HCT116 (cell line): ENCODE data around the gene CCDC197. TPM values are rescaled to one million over a fixed set of nuclear protein-coding genes. Genes with fewer than 3 reads are reported as not detected.

Source experiments
- ATAC-seq: fragments of 200-7000 bp; cut with Tn5 transposase; 2 replicates; pipeline ENCODE4 v1.9.1; 2020; ENCODE audit warnings: mild to moderate bottlenecking, moderate library complexity
- BruUV-seq: library from RNA; stranded (reverse); fragments of 400-500 nt; replicated peaks from 2 replicates; lab custom pipeline; 2021; lab: Mats Ljungman, UMichigan
- CTCF ChIA-PET: fragments of 300-600 bp; sonication (Branson Sonifier 250); formaldehyde crosslinking; loops from one replicate; lab custom pipeline; 2021; ENCODE audit warnings: antibody characterized with exemption; lab: Charles Lee
- POLR2A ChIA-PET: fragments of 300-600, 350-600 bp; sonication (Branson Sonifier 250); formaldehyde crosslinking; loops from one replicate; lab custom pipeline; 2021; ENCODE audit warnings: antibody characterized with exemption; lab: Charles Lee
- RAD21 ChIA-PET, 2 experiments: fragments of 300-600 bp; sonication (Branson Sonifier 250); formaldehyde crosslinking; loops; one replicate each; lab custom pipeline; 2023; ENCODE audit warnings: low total read pairs in 2 of 2; ENCODE audit not compliant: uncharacterized antibody in 2 of 2, unreplicated experiment in 2 of 2, low non-redundant PET in 1 of 2; lab: Charles Lee
- DNase-seq: peaks from one replicate; pipeline ENCODE4 v3.0.0-alpha.2; 2010; ENCODE audit warnings: low read depth, low spot score
- H2AFZ ChIP-seq: fragments of 200-600 bp; shearing (Covaris generic), sonication (generic); 2 replicates; pipeline ENCODE4 v1.6.1; 2017; ENCODE audit warnings: low read depth, mixed run types, mixed read lengths, antibody characterized with exemption, low read length; ENCODE audit not compliant: poor library complexity, severe bottlenecking
- H3K27ac ChIP-seq: 2 replicates; pipeline ENCODE4 v1.5.1; 2012; ENCODE audit warnings: low read depth, low read length
- H3K27me3 ChIP-seq: fragments of 200-600 bp; sonication (generic); 2 replicates; pipeline ENCODE4 v1.6.1; 2016; ENCODE audit warnings: mixed run types, low read length, mixed read lengths; ENCODE audit not compliant: insufficient read depth
- H3K36me3 ChIP-seq, 2 experiments: fragments of 200-500 bp in 1 of 2; fragments of 200-600 bp in 1 of 2; sonication (Bioruptor generic) in 1 of 2; sonication (generic) in 1 of 2; 2 replicates each; pipeline versions ENCODE4 v1.5.1 to v1.6.1; 2014 to 2016; ENCODE audit warnings: low read length in 2 of 2, inconsistent platforms in 1 of 2, mixed read lengths in 1 of 2, mixed run types in 1 of 2; ENCODE audit not compliant: insufficient read depth in 2 of 2, control insufficient read depth in 1 of 2
- H3K4me1 ChIP-seq, 2 experiments: fragments of 200-600 bp in 1 of 2; sonication (generic) in 1 of 2; 2 replicates each; pipeline versions ENCODE4 v1.5.1 to v1.6.1; 2012 to 2017; ENCODE audit warnings: low read length in 2 of 2, inconsistent platforms in 1 of 2, mild to moderate bottlenecking in 1 of 2, mixed read lengths in 1 of 2, mixed run types in 1 of 2, moderate library complexity in 1 of 2; ENCODE audit not compliant: insufficient read depth in 2 of 2, control insufficient read depth in 1 of 2
- H3K4me2 ChIP-seq: fragments of 200-600 bp; sonication (generic); 2 replicates; pipeline ENCODE4 v1.6.1; 2017; ENCODE audit warnings: mixed run types, low read length, mixed read lengths
- H3K4me3 ChIP-seq, 2 experiments: fragments of 200-600 bp in 1 of 2; sonication (generic) in 1 of 2; replicated peaks in 1 of 2; 2 replicates each; pipeline ENCODE4 v1.5.1; 2011 to 2016; ENCODE audit warnings: low read length in 2 of 2, control low read depth in 1 of 2, low read depth in 1 of 2, mild to moderate bottlenecking in 1 of 2, mixed read lengths in 1 of 2, mixed run types in 1 of 2
- H3K79me2 ChIP-seq: fragments of 200-600 bp; sonication (generic); 2 replicates; pipeline ENCODE4 v1.6.1; 2017; ENCODE audit warnings: mild to moderate bottlenecking, mixed run types, low read length, moderate library complexity, mixed read lengths; ENCODE audit not compliant: insufficient read depth
- H3K9ac ChIP-seq: fragments of 200-600 bp; sonication (generic); 2 replicates; pipeline ENCODE4 v1.6.1; 2016; ENCODE audit warnings: low read length, mixed read lengths
- H3K9me2 ChIP-seq: fragments of 200-600 bp; sonication (generic), shearing (Covaris generic); 2 replicates; pipeline ENCODE4 v1.6.1; 2017; ENCODE audit warnings: mixed run types, mild to moderate bottlenecking, moderate library complexity; ENCODE audit not compliant: insufficient read depth
- H3K9me3 ChIP-seq, 2 experiments: fragments of 200-500 bp in 1 of 2; fragments of 200-600 bp in 1 of 2; sonication (Bioruptor generic) in 1 of 2; sonication (generic) in 1 of 2; 2 replicates each; pipeline ENCODE4 v1.6.1; 2014 to 2017; ENCODE audit warnings: low read length in 2 of 2, mixed read lengths in 2 of 2, inconsistent platforms in 1 of 2, low read depth in 1 of 2, mild to moderate bottlenecking in 1 of 2, mixed run types in 1 of 2, moderate library complexity in 1 of 2; ENCODE audit not compliant: control insufficient read depth in 1 of 2, insufficient read depth in 1 of 2
- H4K20me1 ChIP-seq: fragments of 200-600 bp; sonication (generic), shearing (Covaris generic); 2 replicates; pipeline ENCODE4 v1.6.1; 2017; ENCODE audit warnings: mixed run types, mild to moderate bottlenecking, moderate library complexity; ENCODE audit not compliant: insufficient read depth
- ATF3 ChIP-seq: IDR thresholded peaks from 2 replicates; pipeline ENCODE4 v1.6.1; 2012
- CBX3 ChIP-seq: IDR thresholded peaks from 2 replicates; pipeline ENCODE4 v1.6.1; 2012; ENCODE audit warnings: low read depth
- CEBPB ChIP-seq: IDR thresholded peaks from 2 replicates; pipeline ENCODE4 v1.6.1; 2012; ENCODE audit warnings: low read depth
- EGR1 ChIP-seq: IDR thresholded peaks from 2 replicates; pipeline ENCODE4 v1.6.1; 2012; ENCODE audit warnings: low read depth
- ELF1 ChIP-seq: IDR thresholded peaks from 2 replicates; pipeline ENCODE4 v1.6.1; 2012; ENCODE audit warnings: low read depth, borderline replicate concordance
- EZH2phosphoT487 ChIP-seq: fragments of 200-600 bp; IDR thresholded peaks from 2 replicates; pipeline ENCODE4 v1.6.1; 2018; ENCODE audit warnings: antibody characterized with exemption, borderline replicate concordance
- FOSL1 ChIP-seq: IDR thresholded peaks from 2 replicates; pipeline ENCODE4 v1.6.1; 2012; ENCODE audit warnings: low read depth
- SIN3A ChIP-seq: IDR thresholded peaks from 2 replicates; pipeline ENCODE4 v1.6.1; 2012; ENCODE audit warnings: low read depth
- TCF7L2 ChIP-seq: IDR thresholded peaks from 2 replicates; pipeline ENCODE4 v1.7.0; 2011; ENCODE audit warnings: borderline replicate concordance, inconsistent platforms; ENCODE audit not compliant: insufficient read depth, insufficient read length; ENCODE audit errors: extremely low read depth
- YY1 ChIP-seq: IDR thresholded peaks from 2 replicates; pipeline ENCODE4 v1.6.1; 2011; ENCODE audit warnings: low read length, low read depth, moderate library complexity, mild to moderate bottlenecking; ENCODE audit not compliant: insufficient replicate concordance; ENCODE audit errors: extremely low read depth
- ZBTB33 ChIP-seq: IDR thresholded peaks from 2 replicates; pipeline ENCODE4 v1.6.1; 2011; ENCODE audit warnings: mild to moderate bottlenecking, low read length, moderate library complexity; ENCODE audit not compliant: insufficient replicate concordance; ENCODE audit errors: extremely low read depth
- ZFX ChIP-seq: fragments of 450-650 bp; IDR thresholded peaks from 2 replicates; pipeline ENCODE4 v1.6.1; 2017
- ZNF274 ChIP-seq: fragments of 200-500 bp; sonication (Bioruptor generic); IDR thresholded peaks from 2 replicates; pipeline ENCODE4 v1.6.1; 2014; ENCODE audit warnings: mild to moderate bottlenecking, low read depth, low read length, inconsistent platforms
- intact Hi-C: fragments of 100-400 bp; cut with micrococcal nuclease; formaldehyde crosslinking; loops from 2 replicates; pipeline ENCODE4 v1.10.0; 2022
- total RNA-seq: library from RNA; stranded (reverse); gene quantifications from one replicate; pipeline ENCODE4 v1.2.1, GENCODE V29; 2021; ENCODE audit not compliant: unreplicated experiment
- TF ChIP-seq, protein P1 (sequence below): IDR thresholded peaks from 2 replicates; pipeline ENCODE4 v1.6.1; 2012

Gene CCDC197
- total RNA-seq, 1 experiment from 2014 or later = not detected

DNA sequence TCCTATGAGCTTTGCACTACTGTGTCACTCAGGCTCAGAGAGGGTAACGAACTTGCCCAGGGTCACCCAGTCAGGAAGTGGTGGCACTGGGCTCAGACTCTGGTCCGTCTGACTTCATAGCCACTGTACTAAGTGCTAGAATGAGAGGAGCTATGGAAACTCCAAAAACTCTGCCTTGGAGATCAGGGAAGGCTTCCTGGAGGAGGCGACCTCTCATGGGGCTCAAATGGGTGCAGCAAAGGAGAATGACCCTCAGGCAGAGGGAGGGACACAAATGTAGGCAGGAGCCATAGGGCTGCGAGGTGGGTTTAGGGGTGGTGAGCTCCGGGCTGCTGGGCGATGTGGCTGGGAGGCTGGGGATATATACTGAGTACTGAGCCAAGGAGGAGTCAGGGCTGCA, 3.2 kb downstream of the CCDC197 start:
- intact Hi-C loops = loop anchor here (10.0 kb wide), 1 partner anchor 345 kb away; no protein-coding TSS in a partner anchor
- BruUV-seq = no TSS peak
- Histone ChIP-seq H4K20me1 (no peaks in the 10 kb centered on the region), H3K79me2 (no peaks in the 10 kb centered on the region), H3K9me3 (no peaks in the 10 kb centered on the region), H3K36me3 (no peaks in the 10 kb centered on the region), H3K4me2 (no peak overlapping the region), H3K4me1 (peaks cover under 1 to 26% of the 10 kb centered on the region in 2 experiments; a peak in 3 of 4 replicates), H3K9me2 (no peaks in the 10 kb centered on the region), H2AFZ (no peak overlapping the region), H3K4me3 (no peak overlapping the region), H3K27me3 (no peaks in the 10 kb centered on the region), H3K9ac (no peak overlapping the region), H3K27ac (no peak overlapping the region)
- ATAC-seq = no peak
- ChIA-PET POLR2A (no interaction called here), RAD21 (interaction anchor here in 1 of 2 experiments (2.2 kb wide), 1 partner anchor 61 kb away, joined by 11 read pairs; no protein-coding TSS in a partner anchor), CTCF (interaction anchor here (1.2 to 10.4 kb wide), 5 partner anchors 9 to 136 kb away, joined by 3 to 121 read pairs (median 6); no protein-coding TSS in a partner anchor)
- TF ChIP-seq EZH2phosphoT487 (no peak), EGR1 (no peak), ELF1 (no peak), ZBTB33 (no peak), SIN3A (no peak), FOSL1 (no peak), TCF7L2 (no peak), CBX3 (no peak), ZNF274 (no peak), CEBPB (no peak), ZFX (no peak), YY1 (no peak), ATF3 (no peak)
- TF ChIP-seq, protein P1, sequence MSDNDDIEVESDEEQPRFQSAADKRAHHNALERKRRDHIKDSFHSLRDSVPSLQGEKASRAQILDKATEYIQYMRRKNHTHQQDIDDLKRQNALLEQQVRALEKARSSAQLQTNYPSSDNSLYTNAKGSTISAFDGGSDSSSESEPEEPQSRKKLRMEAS = no peak
- no peak for DNase-seq
